Neural progenitor cell (in vitro differentiated cells): ENCODE measurements around the gene CHCHD10.

Experiments
- EZH2 ChIP-seq: fragments of 200-600 bp; sonication (generic); IDR thresholded peaks from 2 replicates; pipeline ENCODE4 v1.6.1; 2017; ENCODE audit warnings: antibody characterized with exemption, mild to moderate bottlenecking, moderate library complexity
- EZH2phosphoT487 ChIP-seq: fragments of 200-600 bp; sonication (generic); IDR thresholded peaks from 2 replicates; pipeline ENCODE4 v1.6.1; 2017; ENCODE audit warnings: antibody characterized with exemption
- TF ChIP-seq, protein P1 (sequence below): fragments of 200-600 bp; sonication (generic); IDR thresholded peaks from 2 replicates; pipeline ENCODE4 v1.5.1; 2017; ENCODE audit warnings: antibody characterized with exemption, mild to moderate bottlenecking

- TF ChIP-seq, protein P1, sequence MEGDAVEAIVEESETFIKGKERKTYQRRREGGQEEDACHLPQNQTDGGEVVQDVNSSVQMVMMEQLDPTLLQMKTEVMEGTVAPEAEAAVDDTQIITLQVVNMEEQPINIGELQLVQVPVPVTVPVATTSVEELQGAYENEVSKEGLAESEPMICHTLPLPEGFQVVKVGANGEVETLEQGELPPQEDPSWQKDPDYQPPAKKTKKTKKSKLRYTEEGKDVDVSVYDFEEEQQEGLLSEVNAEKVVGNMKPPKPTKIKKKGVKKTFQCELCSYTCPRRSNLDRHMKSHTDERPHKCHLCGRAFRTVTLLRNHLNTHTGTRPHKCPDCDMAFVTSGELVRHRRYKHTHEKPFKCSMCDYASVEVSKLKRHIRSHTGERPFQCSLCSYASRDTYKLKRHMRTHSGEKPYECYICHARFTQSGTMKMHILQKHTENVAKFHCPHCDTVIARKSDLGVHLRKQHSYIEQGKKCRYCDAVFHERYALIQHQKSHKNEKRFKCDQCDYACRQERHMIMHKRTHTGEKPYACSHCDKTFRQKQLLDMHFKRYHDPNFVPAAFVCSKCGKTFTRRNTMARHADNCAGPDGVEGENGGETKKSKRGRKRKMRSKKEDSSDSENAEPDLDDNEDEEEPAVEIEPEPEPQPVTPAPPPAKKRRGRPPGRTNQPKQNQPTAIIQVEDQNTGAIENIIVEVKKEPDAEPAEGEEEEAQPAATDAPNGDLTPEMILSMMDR = no peak
- TF ChIP-seq EZH2 (no peak), EZH2phosphoT487 (no peak)
Measured at GRCh38 chr22:23791738-23792645, 24.2 kb upstream of the CHCHD10 start.
